ENCODE measurements around the gene SLBP.

DNA sequence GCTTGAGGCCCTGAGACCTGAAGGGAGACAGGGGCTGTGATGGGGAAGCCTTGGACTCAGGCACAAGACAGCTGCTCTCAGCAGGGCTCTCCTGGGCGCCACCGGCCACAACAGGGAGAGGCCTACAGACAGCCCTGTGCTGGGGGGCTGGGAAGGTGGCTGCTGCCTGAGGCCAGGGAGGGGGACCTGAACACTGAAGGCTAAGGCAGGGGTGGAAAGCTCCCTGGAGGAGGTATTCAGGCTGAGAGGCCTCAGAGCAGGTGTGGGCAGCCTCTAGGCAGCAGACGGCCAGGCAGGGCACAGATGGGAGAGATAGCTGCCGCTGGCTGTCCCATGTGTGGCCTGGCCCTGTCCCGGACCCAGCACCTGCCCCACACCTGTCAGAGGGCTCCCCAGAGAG, 42.2 kb upstream of the SLBP start:
- no peak for TF ChIP-seq POLR2A (IDR thresholded peaks at IDR 0.05; ENCODE audit: low read length)
- TF ChIP-seq GATA1 (IDR thresholded peaks at IDR 0.05; ENCODE audit: low read depth, low read length): no peak
